H1 (cell line): ENCODE results near the gene CLBA1. TPM values are rescaled to one million over a fixed set of nuclear protein-coding genes. Genes with fewer than 3 reads are reported as not detected.

Experiments
- CBX8 ChIP-seq: fragments of 300-800, 300-1000 bp; sonication (generic); IDR thresholded peaks from 2 replicates; pipeline ENCODE4 v1.7.1; 2016; ENCODE audit warnings: low read depth, low read length, borderline replicate concordance
- CHD7 ChIP-seq: fragments of 300-600 bp; sonication (generic); IDR thresholded peaks from 2 replicates; pipeline ENCODE4 v1.7.1; 2012; ENCODE audit warnings: low read length, moderate library complexity, mild to moderate bottlenecking, inconsistent platforms; ENCODE audit not compliant: insufficient replicate concordance
- GABPA ChIP-seq: IDR thresholded peaks from 2 replicates; pipeline ENCODE4 v1.6.1; 2011; ENCODE audit warnings: mild to moderate bottlenecking, low read length, moderate library complexity, borderline replicate concordance; ENCODE audit not compliant: insufficient read depth
- HDAC6 ChIP-seq: IDR thresholded peaks from one replicate; pipeline ENCODE4 v1.7.1; 2012; ENCODE audit warnings: low read depth, mild to moderate bottlenecking, inconsistent platforms, low read length, moderate library complexity
- PHF8 ChIP-seq: fragments of 200-600 bp; sonication (generic); conservative IDR thresholded peaks from 2 replicates; pipeline ENCODE4 v1.7.1; 2012; ENCODE audit warnings: low read depth, mild to moderate bottlenecking, inconsistent platforms, low read length, moderate library complexity
- POLR2A ChIP-seq, 2 experiments: IDR thresholded peaks; 1 replicate in 1 of 2; 2 replicates in 1 of 2; pipeline ENCODE4 v1.6.1; 2011; ENCODE audit warnings: low read depth in 2 of 2, low read length in 2 of 2, mild to moderate bottlenecking in 2 of 2; ENCODE audit errors: control extremely low read depth in 1 of 2
- ZNF274 ChIP-seq: IDR thresholded peaks from 2 replicates; pipeline ENCODE4 v1.7.0; 2012; ENCODE audit warnings: low read length, borderline replicate concordance; ENCODE audit errors: extremely low read depth
- polyA plus RNA-seq, 7 experiments: library from polyadenylated mRNA; depleted of rRNA in 3 of 7; stranded (reverse) in 5 of 7; unstranded in 2 of 7; fragments of >200 nt in 5 of 7; fragments of 200-250 nt in 2 of 7; gene quantifications; 1 replicate in 5 of 7; 2 replicates in 1 of 7; 4 replicates in 1 of 7; pipeline versions ENCODE4 v1.2.1 to v1.2.3, GENCODE V29; 2011 to 2013; ENCODE audit warnings: missing spikeins in 2 of 7, mixed read lengths in 2 of 7
- total RNA-seq: library from RNA; stranded (reverse); fragmentation: NEBNext Ultra II Directional; extraction: Animal tissue kit (Norgen Biotek cat#: 25700); gene quantifications from 2 replicates; pipeline ENCODE4 v1.2.1, GENCODE V29; 2021

CLBA1 gene
- total and polyA plus RNA-seq, 2 of the 8 experiments (the other 6 are each of a cell fraction or from before 2014, with no cell fraction given), result 1.6 to 2.4 TPM

DNA sequence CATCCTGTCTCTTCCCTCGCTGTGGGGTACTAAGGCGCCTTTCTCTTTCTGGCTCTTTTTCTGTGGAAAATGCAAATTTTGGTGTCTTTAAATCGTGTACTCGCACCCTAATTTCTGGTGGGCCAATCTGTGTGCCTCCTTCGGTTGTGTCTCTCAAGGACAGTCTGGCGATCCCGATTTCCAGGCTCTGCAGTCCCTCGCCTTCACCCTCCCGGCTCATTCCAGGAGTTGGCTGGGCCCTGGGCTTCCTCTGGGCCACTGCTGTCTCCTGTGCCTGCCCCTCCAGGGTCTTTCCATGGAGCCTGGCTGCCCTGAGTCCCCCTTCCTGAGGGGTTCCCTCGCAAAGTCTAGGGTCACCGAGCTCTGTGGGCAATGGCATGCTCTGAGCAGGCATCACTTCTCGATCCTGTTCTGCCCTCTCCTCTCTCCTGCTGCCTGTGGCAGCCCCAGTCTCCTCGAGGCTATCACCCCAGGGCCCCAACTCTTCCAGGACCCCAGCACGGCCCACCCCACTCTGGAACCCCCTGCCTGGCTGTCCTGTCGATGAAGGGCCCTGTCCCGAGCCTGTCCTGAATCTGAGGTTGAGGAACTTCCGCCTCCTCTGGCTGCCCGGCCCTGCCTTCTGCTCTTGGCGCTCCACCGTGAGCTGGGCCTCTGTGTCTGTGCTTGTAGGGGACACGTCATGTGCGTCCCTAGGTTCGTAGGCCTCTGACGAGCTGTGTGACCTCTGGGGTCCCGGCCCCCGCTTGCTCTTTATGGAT, 31.5 kb upstream of the CLBA1 start (continued):
- no peak for TF ChIP-seq GABPA
- TF ChIP-seq CHD7, result no peak
- no peak for TF ChIP-seq HDAC6
- no peak for TF ChIP-seq CBX8
- TF ChIP-seq PHF8, result no peak
- TF ChIP-seq POLR2A (IDR thresholded peaks at IDR 0.05; ENCODE audit: control extremely low read depth in 1 of 2, low read depth in 2 of 2, low read length in 2 of 2), result no peak
- TF ChIP-seq ZNF274, result no peak
